HL-60 (cell line): Measurements from ENCODE around the gene CDYL.

Experiments
- POLR2AphosphoS5 ChIP-seq: IDR thresholded peaks from 2 replicates; pipeline ENCODE4 v1.6.1; 2012; ENCODE audit warnings: low read depth
- TF ChIP-seq, protein P1 (sequence below): IDR thresholded peaks from one replicate; pipeline ENCODE4 v1.5.1; 2011; ENCODE audit warnings: low read length, control low read depth, inconsistent platforms; ENCODE audit not compliant: insufficient read depth

DNA sequence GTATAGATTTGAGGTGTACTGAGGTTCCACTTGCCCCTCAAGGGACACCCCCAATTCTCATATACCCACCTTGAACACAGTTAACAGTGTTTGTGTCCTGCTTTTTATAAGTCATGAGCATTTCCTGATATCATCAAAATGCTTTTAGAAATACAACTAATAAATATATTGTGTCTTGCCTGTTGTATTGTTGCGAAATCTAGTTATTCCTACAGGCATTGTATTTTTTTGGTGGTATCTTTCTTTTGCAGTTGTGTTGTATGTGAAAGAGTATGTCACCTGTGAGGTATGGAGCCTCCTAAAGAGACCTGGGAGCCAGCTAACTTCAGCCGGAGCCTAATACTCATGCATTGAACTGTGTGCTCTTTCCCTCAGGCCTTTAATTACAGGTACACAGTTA lies 40.7 kb downstream of the CDYL start:
- TF ChIP-seq, protein P1, sequence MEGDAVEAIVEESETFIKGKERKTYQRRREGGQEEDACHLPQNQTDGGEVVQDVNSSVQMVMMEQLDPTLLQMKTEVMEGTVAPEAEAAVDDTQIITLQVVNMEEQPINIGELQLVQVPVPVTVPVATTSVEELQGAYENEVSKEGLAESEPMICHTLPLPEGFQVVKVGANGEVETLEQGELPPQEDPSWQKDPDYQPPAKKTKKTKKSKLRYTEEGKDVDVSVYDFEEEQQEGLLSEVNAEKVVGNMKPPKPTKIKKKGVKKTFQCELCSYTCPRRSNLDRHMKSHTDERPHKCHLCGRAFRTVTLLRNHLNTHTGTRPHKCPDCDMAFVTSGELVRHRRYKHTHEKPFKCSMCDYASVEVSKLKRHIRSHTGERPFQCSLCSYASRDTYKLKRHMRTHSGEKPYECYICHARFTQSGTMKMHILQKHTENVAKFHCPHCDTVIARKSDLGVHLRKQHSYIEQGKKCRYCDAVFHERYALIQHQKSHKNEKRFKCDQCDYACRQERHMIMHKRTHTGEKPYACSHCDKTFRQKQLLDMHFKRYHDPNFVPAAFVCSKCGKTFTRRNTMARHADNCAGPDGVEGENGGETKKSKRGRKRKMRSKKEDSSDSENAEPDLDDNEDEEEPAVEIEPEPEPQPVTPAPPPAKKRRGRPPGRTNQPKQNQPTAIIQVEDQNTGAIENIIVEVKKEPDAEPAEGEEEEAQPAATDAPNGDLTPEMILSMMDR = no peak
- TF ChIP-seq POLR2AphosphoS5 = no peak
